GM21381 (cell line): ENCODE data around the gene ALDH1L1.

Experiments
- ATAC-seq: cut with Tn5 transposase; IDR thresholded peaks from one replicate; pipeline ENCODE4 v1.9.1; 2021; ENCODE audit warnings: mild to moderate bottlenecking, moderate library complexity; ENCODE audit not compliant: unreplicated experiment

Gene ALDH1L1

DNA sequence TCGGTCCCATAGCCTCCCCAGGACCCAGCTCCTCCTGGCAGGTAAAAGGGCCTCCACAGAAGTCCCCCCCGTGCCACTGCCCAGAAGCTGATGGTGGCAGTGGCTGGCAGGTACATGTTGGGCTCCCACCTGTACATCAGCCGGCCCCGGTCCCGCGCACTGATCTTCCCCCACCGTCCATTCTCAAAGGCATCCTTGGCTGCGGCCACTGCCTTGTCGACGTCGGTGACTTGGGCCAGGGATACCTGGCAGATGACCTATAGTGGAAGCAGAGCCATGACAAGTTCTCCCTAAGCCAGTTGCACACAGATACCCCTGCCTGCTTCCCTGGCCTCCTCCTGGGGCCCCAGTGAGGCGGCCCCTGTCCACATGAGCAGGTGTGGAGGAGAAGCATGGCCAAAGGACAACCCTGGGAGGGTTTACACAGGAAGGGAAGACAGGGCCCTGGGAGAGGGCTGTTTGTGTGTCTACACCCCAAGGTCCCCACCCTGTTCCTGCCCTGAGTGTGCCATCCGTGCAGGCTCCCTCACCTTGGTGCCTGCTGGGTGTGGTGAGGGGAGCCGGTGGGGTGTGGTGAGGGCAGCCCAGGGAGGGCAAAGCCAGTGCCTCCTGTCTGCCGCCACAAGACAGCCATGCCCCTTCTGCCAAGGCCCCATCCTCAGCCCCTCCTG is 44.8 kb downstream of the ALDH1L1 start:
- ATAC-seq = no peak

DNA sequence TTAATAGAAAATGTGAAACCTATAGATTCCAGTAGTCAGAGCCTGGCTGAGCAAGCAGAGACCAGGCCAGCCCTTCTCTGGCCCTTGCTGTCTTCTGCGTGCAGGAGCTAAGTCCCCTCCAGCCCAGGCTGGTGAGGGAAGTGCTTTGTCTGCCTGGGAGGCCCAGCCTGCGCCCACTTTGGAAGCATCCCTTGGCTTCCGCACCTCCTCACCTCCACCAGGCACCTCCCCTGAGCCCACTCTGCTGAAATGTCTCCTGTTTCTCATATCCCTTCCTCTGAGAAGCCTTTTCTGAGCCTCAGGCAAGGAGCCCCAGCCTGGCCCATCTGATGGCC is 45.3 kb downstream of the ALDH1L1 start:
- no peak for ATAC-seq

DNA sequence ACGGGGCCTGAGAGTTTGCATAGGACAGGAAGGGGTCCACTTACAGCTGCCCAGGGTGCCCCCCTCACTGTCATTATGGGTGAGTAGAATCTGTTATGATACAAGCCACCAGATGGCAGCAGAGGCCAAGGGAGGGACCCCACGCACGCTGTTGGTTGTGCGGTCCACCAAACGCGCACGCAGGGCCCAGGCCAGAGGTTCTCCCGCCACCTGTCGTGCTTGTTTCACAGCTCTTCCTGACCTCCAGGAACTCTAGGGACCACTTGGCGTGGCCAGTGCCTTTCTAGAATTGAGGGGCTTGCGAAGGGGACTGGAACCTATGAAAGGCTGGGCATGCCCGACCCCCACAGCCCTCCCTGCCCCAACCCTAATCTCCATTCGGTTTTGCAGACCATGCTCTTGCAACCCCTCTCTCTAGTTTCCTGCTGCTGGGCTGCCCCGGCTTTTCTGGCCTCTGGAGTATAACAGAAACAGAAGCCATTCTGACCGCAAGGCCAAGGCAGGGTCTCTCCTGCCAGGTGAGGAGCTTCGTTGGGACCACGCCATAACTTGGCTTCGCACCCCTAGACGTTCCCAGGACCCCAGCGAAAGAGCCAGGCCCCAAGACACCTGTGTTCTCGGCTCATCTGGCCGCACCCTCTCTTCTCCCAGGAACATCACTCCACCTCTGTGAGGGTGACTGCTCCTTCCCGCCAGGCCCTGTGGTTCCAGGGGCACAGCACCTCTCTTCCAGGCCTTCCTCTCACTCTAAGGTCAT is 46.0 kb downstream of the ALDH1L1 start:
- ATAC-seq = no peak

DNA sequence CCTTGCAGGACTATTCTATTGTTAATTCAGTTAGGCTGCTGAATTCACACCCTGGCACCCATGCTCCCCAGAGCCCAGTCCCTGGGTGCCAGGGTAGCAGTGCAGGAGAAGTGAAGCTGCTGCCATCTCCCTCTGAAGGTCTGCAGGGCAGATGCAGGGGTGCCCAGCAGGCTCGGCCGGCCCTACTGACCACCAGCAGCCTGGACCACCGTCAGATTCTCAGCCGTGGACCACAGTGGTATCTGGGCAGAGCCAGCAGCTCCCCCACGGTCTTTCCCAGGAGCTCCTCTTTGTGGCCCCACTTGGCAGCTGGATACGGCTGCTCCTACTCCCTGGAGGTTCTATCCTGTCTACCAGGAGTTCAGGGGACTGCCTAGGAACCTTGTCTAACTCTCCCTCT is 46.8 kb downstream of the ALDH1L1 start:
- no peak for ATAC-seq

DNA sequence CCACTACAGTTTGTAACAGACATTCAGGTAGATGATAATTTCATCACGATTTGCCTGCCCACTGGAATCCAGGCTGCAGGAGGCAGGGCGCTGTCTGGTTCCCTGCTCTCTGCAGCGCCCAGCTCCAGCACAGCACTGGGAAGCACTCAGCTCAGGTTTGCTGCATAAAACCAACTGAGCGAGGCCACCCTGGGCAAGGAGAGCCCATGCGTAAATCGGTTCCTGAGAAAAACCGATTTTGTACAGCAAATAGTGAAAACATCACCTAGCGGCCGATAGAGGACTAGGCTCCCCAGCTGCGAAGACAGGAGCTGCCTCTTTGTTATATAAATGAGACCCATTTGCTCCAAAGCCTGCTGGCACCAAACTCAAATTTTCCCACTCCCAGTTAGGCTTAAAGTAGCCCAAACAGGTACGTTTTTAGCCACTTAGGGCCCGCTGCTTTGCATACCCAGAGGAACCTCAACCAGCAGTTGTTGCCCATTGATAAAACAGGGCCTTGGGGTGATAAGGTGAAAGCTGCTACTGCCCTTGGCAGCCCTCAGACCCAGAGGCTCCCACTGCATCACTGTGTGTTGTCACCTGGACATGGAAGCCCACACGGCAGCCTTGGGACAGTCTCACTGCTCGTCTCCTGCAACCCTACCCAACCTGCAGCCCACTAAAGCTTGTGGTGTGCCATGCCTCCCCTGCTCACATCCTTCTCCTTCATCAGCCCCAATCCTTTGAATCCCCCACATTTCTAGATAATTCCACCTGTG is 47.5 kb downstream of the ALDH1L1 start:
- no peak for ATAC-seq

DNA sequence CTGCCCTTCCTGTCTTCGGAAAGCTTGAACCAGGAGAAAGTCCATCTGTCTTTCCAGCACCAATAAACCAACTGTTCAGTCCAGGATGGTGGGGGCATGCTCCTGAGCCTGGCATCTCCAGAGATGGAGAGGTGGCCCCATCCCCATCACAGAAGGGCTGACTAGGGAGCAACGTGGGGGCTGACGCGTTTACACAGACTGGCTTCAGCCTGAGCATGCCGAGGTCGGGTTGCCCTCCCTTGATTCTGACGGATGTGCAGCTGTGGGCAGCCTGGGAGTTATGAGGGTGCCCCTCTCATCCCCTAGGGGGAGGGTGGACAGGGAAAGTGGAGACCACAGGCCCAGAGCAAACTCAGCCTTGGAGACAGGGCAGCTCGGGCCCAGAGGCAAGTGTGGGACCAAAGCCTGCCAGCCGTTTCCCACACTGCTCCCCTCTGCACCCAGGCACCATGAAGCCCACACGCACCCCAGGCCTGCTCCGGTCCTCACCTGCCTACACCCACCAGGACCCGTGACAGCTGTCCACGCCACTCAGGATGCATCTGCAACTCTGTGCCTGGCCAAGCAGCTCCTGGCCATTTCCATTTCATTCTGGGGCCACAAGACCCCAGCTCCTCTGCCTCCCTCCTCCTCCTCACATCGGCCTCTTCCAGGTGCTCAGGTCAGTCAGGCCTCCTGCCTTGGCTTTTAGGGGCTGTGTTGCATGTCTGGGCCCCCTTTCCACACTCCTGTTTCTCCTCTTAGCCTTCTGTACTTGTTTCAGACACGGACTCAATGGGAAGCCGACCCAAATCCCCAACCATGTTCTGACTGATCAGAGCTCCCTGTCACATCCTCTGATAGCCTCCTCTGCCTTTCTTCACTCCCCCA is 48.3 kb downstream of the ALDH1L1 start:
- ATAC-seq = no peak

DNA sequence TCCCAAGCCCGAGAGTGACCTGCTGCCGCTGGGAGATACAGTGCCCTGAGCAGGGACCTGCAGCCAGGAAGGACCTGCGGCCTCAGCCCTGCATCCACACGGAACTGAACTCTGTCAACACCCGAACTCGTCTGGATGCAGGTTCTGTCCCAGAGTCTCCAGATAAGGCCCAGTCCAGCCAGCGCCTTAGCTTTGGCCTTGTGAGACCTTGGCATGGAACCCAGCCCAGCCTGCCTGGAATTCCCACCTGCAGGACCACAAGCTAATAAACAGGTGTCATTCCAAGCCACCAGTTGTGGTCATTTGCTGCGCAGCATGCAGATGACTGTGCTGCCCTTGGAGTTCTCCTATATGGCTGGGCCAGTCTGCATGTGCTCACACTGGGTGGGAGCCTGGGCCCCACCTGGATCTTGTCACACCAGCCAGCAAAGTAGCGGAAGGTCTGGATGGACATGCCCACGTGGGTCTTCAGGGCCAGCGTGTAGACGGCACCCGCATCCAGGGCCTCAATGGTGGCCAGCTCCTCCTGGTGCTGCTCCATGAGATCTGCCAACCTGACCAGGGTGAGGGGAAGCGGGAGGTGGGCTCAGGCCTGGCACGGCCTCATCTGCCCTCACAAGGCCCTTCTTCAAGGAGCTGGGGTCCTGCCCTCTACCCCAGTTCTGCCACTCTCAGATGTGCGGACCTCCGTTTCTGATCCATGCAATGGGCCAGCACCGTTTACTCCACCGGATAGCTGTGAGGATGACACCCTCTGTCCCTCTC is 49.2 kb downstream of the ALDH1L1 start:
- ATAC-seq = no peak

DNA sequence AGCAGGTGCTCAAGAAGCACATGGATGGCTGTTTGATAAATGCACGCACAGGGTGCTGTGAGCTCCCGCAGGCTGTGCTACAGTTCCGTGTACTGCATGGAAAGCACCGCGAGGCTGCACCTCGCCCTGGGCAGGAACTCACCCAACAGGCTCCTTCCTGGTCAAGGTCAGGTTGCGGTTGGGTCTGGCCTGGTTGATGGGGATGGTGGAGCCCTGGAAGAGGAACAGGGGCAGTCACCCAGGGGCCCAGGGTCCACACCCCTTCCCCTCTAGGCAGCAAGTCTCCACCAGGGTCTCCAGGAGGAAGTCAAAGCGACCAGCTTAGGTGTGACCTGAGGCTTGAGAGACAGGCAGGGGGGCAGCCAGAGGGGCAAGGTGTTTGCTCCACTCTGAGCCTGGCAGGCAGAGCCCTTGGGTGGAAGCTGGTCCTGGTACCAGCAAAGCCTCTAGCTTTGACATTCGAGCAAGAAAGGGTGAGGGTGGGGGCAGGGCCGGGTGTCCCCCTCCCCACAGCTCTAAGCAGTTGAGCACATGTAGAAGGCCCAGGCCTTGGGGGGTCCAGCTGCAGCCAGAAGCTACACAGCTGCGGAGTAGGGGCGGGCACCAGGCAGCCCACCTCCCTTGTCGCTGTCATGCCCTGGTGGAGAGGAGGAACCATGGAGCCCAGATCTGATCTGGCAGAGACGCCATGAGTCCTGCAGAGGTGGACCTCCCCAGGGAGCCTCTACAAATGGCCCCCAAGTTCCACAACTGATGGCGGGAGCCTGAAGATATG is 50.1 kb downstream of the ALDH1L1 start:
- no peak for ATAC-seq

DNA sequence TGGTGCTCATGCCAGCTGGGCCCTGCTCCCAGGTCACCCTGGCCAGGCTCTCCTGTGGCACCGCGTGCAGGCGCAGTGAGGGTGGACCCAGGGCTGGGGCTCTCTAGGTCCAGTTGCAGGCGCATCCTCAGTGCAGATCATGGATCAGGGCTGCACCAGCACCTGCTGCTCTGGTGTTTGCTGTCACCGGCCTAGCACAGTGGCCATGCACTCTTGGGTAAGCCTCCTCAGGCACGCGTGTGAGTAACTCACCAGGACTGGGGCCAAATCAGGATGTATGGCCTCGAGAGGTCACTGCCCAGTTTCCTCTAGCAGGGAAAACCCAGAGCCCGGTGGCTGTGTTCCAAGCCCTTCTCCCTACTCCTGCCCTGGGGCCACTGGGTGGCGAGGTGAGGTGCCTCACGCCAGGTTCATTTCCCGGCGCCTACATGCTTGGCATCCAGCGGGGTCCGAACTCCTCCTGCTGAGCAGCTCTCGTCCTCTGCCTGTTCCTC is 50.9 kb downstream of the ALDH1L1 start:
- no peak for ATAC-seq

DNA sequence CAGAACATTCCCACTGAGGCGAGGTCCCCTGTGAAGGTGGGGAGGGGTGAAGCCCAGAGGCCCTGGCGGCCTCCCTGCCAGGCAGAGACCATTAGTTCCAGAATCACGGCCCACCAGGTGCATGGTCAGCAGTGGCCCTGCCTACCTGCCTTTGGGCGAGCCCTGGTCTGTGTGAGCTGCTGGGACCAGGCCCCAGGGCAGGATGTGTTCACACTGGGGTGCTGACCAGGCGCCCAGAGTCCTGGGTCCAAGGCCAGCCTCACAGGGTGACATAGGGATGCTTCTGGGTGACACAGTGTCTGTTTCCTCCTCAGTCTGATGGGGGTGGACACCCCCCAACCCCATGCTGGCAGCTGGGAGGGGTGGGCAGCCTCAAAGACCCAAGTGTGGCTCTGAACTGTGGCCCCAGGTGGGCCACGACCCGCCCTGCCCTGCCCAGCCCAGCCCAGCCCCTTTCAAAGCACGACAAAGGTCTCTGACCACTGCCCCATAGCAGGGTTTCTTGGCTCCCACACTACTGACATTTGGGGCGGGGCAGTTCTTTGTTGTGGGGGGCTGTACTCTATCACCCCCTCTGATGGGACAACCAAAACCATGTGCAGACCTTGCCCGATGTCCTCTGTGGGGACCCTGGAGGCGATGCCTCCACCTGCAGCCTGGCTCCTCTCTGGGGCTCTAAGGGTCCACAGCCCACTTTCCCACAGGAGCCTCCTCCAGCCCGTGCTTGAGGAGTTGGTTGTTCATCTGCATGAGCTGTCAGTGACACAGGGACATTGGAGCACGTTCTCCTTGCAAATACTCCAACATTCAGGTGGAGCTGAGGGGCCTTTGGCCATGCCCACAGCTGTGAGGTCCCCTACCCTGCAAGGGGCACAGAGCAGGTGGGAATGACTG is 51.6 kb downstream of the ALDH1L1 start:
- ATAC-seq = no peak

DNA sequence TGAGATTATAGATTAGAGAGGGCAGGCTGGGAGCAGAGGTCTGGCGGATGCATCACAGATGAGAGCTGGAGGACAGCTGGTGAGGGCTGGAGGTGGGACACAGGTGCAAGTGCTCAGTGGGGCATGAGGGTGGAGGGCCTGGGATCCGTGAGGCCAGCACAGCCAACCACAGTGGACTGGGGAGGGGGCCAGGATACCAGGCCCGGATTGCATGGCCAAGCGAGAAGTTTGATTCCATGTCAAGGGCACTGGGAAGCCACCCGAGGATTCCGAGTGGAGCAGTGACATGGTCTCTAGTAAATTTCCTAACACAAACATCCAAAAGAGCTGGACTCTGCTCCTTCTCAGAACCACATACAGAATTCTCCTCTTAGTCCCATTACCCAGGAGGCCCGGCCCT is 52.5 kb downstream of the ALDH1L1 start:
- ATAC-seq = no peak

DNA sequence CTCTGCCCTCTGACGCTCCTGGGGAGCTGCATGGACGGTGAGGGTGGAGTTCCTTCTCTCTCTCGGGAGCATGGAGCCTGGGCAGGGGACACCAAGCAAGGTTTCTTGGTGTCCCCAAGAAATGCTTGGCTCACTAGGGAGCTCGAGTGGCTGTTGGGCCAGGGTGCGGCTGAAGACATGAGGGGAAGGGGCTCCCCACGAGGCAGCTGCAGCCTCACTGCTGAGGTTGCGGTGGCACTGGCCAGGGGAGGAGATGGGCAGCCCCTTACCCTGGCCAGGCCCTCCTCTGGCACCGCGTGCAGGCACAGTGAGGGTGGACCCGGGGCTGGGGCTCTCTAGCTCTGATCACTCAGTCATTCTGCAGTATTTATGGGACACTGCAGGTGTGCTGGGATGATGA is 52.9 kb downstream of the ALDH1L1 start:
- ATAC-seq = no peak

DNA sequence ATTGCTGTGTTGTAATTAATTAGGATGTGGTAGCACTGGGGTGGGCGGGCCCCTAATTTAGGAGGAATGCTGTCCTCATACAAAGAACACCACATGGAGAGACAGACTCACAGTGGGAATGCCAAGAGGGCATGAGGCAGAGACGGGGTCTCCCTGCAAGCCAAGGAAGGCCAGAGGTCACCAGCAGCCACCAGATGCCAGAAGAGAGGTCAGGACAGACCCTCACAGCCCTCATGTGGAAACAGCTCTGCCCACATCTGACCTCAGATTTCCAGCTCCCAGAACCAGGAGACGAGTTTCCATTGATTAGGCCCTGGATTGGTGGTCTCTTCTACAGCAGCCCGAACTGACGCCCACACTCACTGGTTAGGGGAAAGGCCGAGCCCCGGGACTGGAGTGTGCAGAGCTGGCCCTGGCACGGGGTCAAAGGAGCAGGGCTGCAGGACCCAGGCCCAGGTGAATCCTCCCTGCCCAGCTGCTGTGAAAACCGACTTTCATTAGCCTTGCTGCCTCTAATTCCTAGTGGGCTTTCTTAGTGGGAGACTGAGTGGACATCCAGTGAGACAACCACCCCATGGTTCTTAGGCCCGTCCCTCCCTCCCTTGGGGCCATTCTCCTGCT is 53.5 kb downstream of the ALDH1L1 start:
- no peak for ATAC-seq

DNA sequence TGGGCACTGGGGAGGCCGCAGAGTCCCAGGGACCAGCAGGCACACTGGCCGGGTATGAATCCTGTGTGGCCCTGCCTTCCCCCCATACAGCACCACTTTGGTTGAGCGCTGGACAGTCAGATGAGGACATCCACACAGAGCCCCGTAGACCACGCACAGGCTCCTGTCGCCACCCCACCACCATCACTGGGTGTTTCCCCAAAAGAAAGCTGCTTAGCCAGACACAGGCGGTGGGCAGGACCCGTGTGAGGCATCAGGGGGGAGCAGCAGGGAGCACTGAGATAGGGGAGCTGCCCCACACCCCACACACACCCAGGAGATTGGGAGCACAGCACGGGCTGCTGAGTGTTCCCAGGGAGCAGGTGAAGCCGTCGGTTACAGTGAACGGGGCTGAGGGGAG is 54.1 kb downstream of the ALDH1L1 start:
- ATAC-seq = no peak

DNA sequence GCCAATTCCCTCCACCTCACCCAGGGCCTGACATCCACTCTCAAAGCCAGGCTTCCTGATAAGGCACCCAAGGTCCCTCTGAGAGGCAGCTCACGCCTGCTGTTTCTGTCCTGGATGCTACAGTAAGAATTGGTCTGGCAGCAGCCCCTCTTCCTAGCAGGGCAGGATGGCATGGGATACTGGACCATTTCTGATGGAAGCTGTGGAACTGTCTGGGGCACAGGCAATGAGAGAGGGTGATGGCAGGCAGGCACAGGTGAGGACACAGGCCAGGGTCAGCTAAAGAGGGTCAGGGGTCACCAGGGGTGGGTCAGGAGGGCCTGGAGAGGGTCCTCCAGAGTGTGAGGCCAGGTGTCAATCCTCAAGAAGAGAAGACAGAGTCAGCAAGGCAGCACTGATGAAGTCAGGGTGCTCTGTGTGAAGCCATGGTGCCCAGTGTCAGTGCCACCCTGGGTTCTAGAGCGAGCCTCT is 54.6 kb downstream of the ALDH1L1 start:
- ATAC-seq = no peak

DNA sequence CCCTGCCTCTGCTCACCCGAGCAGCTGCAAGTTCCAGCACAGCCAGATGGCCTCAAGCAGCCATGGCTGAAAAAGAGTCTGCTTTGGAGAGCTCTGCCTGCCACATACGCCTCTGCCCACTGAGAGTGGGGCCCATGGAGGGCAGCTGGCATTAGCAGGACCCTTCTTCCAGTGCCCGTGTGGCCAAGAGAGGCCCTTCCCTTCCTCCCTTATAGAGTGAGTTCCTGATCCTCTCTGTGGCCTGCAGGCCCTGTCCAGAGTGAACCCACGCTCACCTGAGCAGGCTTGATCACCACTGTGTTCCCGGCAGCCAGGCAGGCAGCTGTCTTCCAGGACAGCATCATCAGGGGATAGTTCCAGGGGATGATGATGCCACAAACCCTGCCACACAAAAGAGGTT is 55.0 kb downstream of the ALDH1L1 start:
- ATAC-seq = no peak

DNA sequence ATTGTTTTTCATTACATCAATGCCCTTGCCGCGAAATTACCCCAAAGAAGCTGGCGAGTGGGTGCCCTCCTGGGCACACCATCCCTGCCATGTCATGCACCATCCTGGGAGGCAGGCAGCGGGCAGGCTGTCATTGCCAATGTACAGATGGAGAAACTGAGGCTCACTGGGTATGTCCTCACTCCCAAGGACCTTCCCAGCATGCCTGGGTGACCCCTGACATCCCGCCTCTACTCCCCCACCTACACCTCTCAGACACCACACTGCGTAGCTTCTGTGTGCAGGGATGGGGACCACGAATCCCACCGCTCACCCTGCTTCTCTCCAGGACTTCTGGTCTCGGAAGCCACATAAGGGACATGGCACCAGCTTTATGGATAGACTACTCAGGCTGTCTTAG is 55.5 kb downstream of the ALDH1L1 start:
- no peak for ATAC-seq
